Ovary (tissue), 3 donors: ENCODE measurements around the gene ABTB2.

Experiments used
- EP300 ChIP-seq: sonication (generic); formaldehyde crosslinking; IDR thresholded peaks from one replicate; pipeline ENCODE4 v1.6.1; 2017; ENCODE audit warnings: antibody characterized with exemption
- TF ChIP-seq, protein P1 (sequence below), 3 donors: fragments of 450-650 bp in 2 of 3; fragments of 200-600 bp in 1 of 3; IDR thresholded peaks; one replicate each; pipeline versions ENCODE4 v1.5.1 to v1.8.0; 2016 to 2022; ENCODE audit warnings: antibody characterized with exemption in 3 of 3, mild to moderate bottlenecking in 1 of 3
- donor health status: DM: no; HTN: no; CAD: no.

DNA sequence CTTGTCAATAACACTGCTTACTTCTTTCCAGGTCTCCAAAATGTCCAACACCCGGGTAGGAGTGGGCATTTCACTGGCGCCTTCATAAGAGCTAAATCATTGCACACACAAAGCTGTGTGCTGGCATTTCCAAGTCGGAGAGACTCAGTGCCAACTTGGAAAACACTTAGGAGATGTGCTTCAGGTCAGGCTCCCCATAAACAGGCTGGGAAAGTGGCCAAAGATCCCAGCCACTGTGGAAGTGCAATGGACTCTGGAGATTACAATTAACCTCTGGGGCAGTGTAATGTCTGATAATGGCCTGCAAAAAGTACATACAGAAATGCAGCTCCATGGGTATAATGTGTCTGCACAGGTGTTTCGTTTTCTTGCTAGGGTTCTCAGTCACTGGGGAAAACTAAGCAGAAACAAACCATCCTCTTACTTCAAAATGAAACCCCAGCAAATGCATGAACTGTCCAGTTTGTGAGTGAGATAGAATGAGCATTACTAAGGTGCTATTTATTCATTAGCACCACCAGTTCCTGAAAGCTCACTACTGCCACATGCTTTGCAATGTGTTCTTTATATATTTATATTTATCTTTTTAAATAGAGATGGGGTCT, 79.0 kb downstream of the ABTB2 start:
- TF ChIP-seq, protein P1, sequence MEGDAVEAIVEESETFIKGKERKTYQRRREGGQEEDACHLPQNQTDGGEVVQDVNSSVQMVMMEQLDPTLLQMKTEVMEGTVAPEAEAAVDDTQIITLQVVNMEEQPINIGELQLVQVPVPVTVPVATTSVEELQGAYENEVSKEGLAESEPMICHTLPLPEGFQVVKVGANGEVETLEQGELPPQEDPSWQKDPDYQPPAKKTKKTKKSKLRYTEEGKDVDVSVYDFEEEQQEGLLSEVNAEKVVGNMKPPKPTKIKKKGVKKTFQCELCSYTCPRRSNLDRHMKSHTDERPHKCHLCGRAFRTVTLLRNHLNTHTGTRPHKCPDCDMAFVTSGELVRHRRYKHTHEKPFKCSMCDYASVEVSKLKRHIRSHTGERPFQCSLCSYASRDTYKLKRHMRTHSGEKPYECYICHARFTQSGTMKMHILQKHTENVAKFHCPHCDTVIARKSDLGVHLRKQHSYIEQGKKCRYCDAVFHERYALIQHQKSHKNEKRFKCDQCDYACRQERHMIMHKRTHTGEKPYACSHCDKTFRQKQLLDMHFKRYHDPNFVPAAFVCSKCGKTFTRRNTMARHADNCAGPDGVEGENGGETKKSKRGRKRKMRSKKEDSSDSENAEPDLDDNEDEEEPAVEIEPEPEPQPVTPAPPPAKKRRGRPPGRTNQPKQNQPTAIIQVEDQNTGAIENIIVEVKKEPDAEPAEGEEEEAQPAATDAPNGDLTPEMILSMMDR (IDR thresholded peaks at IDR 0.05), result no peak
- no peak for TF ChIP-seq EP300
